ENCODE results near the gene ATP2B2. TPM values are rescaled to one million over a fixed set of nuclear protein-coding genes. Genes with fewer than 3 reads are reported as not detected.

ATP2B2 gene
- total and polyA plus RNA-seq, 2 donors (not counting 1 experiment from before 2014, with no cell fraction given), result not detected

DNA sequence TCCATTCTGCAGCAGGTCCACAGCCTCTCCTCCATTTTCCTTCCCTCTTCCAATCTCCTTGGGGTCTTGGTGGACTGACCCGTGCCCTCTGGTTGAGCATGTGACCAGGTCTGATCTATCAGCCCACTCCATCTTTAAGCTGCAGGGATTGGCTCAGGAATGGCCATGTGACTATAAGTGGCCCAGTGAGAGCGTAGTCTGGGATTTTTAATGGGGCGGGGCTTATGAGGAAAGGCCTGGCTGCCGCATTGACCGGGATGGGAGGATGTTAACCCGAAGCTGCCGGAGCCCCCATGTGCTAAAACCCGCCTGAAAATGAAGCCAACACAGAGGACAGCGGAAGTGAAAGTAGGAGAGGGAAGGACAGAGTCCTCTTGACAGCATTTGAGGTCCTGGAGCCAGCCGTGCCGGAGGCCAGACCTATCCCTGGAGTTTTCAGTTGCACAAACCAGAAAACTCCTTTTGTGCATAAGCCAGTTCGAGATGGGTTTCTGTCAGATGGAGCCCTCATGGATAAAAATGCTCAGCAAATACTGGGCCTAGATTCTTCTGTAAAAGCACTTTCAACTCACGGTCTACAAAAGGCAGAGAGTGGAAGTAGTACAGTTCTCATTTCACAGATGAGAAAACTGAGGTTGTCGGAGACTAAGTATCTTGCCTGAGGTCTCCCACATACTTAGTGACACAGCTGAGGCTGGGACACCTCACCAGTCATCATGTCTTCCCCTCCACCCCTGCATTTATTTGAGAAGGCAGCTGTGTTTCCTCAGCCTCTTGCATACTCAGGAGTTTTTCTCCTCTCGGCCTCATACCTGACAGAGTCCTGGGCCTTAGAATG lies 61.9 kb downstream of the ATP2B2 start:
- no peak overlapping the region for H3K27ac ChIP-seq (ENCODE audit: low read length in 2 of 2)
- H3K79me2 ChIP-seq (ENCODE audit: control insufficient read depth, insufficient read depth, low read length), result no peaks in the 10 kb centered on the region
- H3K9me3 ChIP-seq (ENCODE audit: control extremely low read depth in 1 of 3, control insufficient read depth in 2 of 3, insufficient read depth in 1 of 3, low read length in 2 of 3), result peaks cover 0 to 4% (median 0%) of the 10 kb centered on the region in 3 donors
- no peak overlapping the region for H3K4me3 ChIP-seq (ENCODE audit: control extremely low read depth in 1 of 5, extremely low read depth in 1 of 5, insufficient read depth in 1 of 5, low read depth in 2 of 5, low read length in 4 of 5)
- H3K4me3 Mint-ChIP-seq, result no peak overlapping the region
- H3K4me1 ChIP-seq (ENCODE audit: control insufficient read depth in 2 of 2, insufficient read depth in 2 of 2, low read length in 2 of 2), result peaks cover 10 to 25% of the 10 kb centered on the region in 2 donors
- intact Hi-C loops (cut with micrococcal nuclease), result no loop called here
- H3K9ac ChIP-seq (ENCODE audit: low read length), result no peak overlapping the region
- POLR2A ChIA-PET, result no interaction called here
- no peaks in the 10 kb centered on the region for H4K20me1 ChIP-seq (ENCODE audit: control insufficient read depth, insufficient read depth, low read length, poor library complexity, severe bottlenecking)
- H3K9me3 Mint-ChIP-seq (ENCODE audit: insufficient read depth), result no peaks in the 10 kb centered on the region
- peaks cover 0 to 2% (median 0%) of the 10 kb centered on the region in 4 experiments for H3K27me3 ChIP-seq (replicated peaks in 1 of 4; ENCODE audit: control extremely low read depth in 1 of 4, control insufficient read depth in 3 of 4, insufficient read depth in 4 of 4, low read length in 3 of 4)
- DNase-seq, result no peak
- no peaks in the 10 kb centered on the region for H3K27me3 Mint-ChIP-seq
- no peak for ATAC-seq (ENCODE audit: low read depth)
- peaks cover 29% of the 10 kb centered on the region for H3K4me1 Mint-ChIP-seq
- no peaks in the 10 kb centered on the region for H3K36me3 ChIP-seq (replicated peaks in 1 of 2; ENCODE audit: control extremely low read depth in 1 of 2, control insufficient read depth in 1 of 2, extremely low read depth in 1 of 2, insufficient read depth in 2 of 2, low read length in 1 of 2)
- H3K4me2 ChIP-seq (replicated peaks; ENCODE audit: low read depth, low read length, poor library complexity, severe bottlenecking), result no peak overlapping the region
- H2AFZ ChIP-seq (ENCODE audit: insufficient read depth, low read depth, low read length, poor library complexity, severe bottlenecking), result no peak overlapping the region
- TF ChIP-seq EZH2 (IDR thresholded peaks at IDR 0.05; ENCODE audit: borderline replicate concordance, insufficient read depth, low read depth, low read length, poor library complexity, severe bottlenecking), result no peak
- TF ChIP-seq, protein P1, sequence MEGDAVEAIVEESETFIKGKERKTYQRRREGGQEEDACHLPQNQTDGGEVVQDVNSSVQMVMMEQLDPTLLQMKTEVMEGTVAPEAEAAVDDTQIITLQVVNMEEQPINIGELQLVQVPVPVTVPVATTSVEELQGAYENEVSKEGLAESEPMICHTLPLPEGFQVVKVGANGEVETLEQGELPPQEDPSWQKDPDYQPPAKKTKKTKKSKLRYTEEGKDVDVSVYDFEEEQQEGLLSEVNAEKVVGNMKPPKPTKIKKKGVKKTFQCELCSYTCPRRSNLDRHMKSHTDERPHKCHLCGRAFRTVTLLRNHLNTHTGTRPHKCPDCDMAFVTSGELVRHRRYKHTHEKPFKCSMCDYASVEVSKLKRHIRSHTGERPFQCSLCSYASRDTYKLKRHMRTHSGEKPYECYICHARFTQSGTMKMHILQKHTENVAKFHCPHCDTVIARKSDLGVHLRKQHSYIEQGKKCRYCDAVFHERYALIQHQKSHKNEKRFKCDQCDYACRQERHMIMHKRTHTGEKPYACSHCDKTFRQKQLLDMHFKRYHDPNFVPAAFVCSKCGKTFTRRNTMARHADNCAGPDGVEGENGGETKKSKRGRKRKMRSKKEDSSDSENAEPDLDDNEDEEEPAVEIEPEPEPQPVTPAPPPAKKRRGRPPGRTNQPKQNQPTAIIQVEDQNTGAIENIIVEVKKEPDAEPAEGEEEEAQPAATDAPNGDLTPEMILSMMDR (IDR thresholded peaks at IDR 0.05), result no peak
- WGBS (ENCODE audit: insufficient coverage), result 86% methylated on average over 13 of the region's 15 CpGs
- H3K27ac Mint-ChIP-seq, result no peak overlapping the region
- CTCF ChIA-PET, result no interaction called here

DNA sequence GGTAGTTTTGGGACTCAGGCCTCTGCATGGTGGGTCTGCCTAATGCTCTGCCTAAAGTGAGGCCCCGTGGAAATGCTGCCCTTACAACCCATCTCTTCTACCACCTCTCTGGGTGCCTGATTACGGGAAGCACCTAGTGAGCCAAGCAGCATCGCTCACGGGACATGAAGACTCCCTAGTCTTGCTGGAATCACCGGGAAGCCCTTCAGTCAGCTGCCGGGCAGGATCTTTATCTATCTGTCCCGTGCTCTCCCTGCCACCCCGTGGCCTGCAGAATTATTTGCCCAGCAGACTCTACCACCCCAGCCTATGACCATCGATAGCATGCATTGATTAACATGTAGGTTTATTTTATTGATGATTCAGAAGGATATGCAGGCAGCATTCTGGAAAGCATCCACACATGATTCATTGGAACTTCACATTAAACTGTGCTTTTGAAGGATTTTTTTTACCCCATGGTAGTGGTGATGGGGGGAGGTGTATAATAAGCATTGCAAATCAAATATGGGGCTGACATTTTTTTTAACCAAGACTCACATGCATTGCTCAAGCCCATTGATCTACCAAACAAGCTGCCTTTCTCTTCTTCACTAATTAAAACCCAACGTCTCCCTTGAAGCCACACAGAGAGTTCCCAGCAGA lies 63.1 kb downstream of the ATP2B2 start:
- ATAC-seq (ENCODE audit: low read depth) (no peak), DNase-seq (no peak)
- Histone ChIP-seq H3K4me3 (ENCODE audit: control extremely low read depth in 1 of 5, extremely low read depth in 1 of 5, insufficient read depth in 1 of 5, low read depth in 2 of 5, low read length in 4 of 5) (no peak overlapping the region), H4K20me1 (ENCODE audit: control insufficient read depth, insufficient read depth, low read length, poor library complexity, severe bottlenecking) (no peaks in the 10 kb centered on the region), H3K27ac (ENCODE audit: low read length in 2 of 2) (no peak overlapping the region), H3K9me3 (ENCODE audit: control extremely low read depth in 1 of 3, control insufficient read depth in 2 of 3, insufficient read depth in 1 of 3, low read length in 2 of 3) (peaks cover 0 to 4% (median 0%) of the 10 kb centered on the region in 3 donors), H3K79me2 (ENCODE audit: control insufficient read depth, insufficient read depth, low read length) (no peaks in the 10 kb centered on the region), H3K27me3 (replicated peaks in 1 of 4; ENCODE audit: control extremely low read depth in 1 of 4, control insufficient read depth in 3 of 4, insufficient read depth in 4 of 4, low read length in 3 of 4) (no peaks in the 10 kb centered on the region), H3K9ac (ENCODE audit: low read length) (no peak overlapping the region), H3K4me2 (replicated peaks; ENCODE audit: low read depth, low read length, poor library complexity, severe bottlenecking) (no peak overlapping the region), H2AFZ (ENCODE audit: insufficient read depth, low read depth, low read length, poor library complexity, severe bottlenecking) (no peak overlapping the region), H3K36me3 (replicated peaks in 1 of 2; ENCODE audit: control extremely low read depth in 1 of 2, control insufficient read depth in 1 of 2, extremely low read depth in 1 of 2, insufficient read depth in 2 of 2, low read length in 1 of 2) (no peaks in the 10 kb centered on the region), H3K4me1 (ENCODE audit: control insufficient read depth in 2 of 2, insufficient read depth in 2 of 2, low read length in 2 of 2) (peaks cover 21 to 38% of the 10 kb centered on the region in 2 donors)
- 87% methylated on average over 7 of the region's 10 CpGs for WGBS (ENCODE audit: insufficient coverage)
- Mint-ChIP-seq H3K4me3 (no peak overlapping the region), H3K9me3 (ENCODE audit: insufficient read depth) (no peaks in the 10 kb centered on the region), H3K27me3 (no peaks in the 10 kb centered on the region), H3K27ac (peak overlapping the region; percentile 6), H3K4me1 (peaks cover 41% of the 10 kb centered on the region)
- POLR2A ChIA-PET, result no interaction called here
- CTCF ChIA-PET, result no interaction called here
- TF ChIP-seq, protein P1 (IDR thresholded peaks at IDR 0.05), result no peak
- intact Hi-C loops (cut with micrococcal nuclease), result no loop called here

Measured in B cell (primary cell).